Fibroblast of villous mesenchyme (primary cell): ENCODE measurements around the gene ERCC8. TPM values are rescaled to one million over a fixed set of nuclear protein-coding genes. Genes with fewer than 3 reads are reported as not detected.

ENCODE experiments used
- DNase-seq: peaks from one replicate; pipeline ENCODE4 v3.0.0-alpha.2; 2010; ENCODE audit warnings: low read depth
- H3K4me3 ChIP-seq: 2 replicates; pipeline ENCODE4 v1.5.1; 2011; ENCODE audit warnings: low read depth, mild to moderate bottlenecking, low read length
- total RNA-seq: library from RNA; depleted of rRNA; stranded (reverse); fragments of >200 nt; gene quantifications from 2 replicates; pipeline ENCODE4 v1.2.3, GENCODE V29; 2012
- TF ChIP-seq, protein P1 (sequence below): IDR thresholded peaks from 2 replicates; pipeline ENCODE4 v1.5.1; 2012; ENCODE audit warnings: low read depth, mild to moderate bottlenecking, low read length; ENCODE audit not compliant: insufficient read depth

The ERCC8 gene
- total RNA-seq, 1 donor = 19.9 TPM

DNA sequence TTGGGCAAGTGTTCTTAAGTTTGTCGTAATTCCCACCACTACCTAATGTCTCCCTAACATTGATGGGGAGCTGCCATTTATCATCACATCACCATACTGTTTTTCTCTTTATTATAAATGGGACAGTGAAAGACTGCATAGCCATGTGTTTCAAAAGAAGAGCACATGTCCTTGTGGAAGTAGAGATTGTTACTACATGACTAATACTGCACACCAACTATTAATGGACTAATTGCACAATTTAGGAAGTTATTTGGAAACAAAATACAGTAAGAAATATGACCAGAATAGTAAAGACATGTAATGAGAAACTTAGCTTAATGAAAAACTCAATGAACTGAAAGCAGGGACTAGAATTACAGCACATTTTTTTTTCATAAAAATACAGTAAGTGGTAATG is 88.8 kb downstream of the ERCC8 start:
- peak; percentile 73 for DNase-seq
- no peak overlapping the region for H3K4me3 ChIP-seq
- TF ChIP-seq, protein P1, sequence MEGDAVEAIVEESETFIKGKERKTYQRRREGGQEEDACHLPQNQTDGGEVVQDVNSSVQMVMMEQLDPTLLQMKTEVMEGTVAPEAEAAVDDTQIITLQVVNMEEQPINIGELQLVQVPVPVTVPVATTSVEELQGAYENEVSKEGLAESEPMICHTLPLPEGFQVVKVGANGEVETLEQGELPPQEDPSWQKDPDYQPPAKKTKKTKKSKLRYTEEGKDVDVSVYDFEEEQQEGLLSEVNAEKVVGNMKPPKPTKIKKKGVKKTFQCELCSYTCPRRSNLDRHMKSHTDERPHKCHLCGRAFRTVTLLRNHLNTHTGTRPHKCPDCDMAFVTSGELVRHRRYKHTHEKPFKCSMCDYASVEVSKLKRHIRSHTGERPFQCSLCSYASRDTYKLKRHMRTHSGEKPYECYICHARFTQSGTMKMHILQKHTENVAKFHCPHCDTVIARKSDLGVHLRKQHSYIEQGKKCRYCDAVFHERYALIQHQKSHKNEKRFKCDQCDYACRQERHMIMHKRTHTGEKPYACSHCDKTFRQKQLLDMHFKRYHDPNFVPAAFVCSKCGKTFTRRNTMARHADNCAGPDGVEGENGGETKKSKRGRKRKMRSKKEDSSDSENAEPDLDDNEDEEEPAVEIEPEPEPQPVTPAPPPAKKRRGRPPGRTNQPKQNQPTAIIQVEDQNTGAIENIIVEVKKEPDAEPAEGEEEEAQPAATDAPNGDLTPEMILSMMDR = no peak

DNA sequence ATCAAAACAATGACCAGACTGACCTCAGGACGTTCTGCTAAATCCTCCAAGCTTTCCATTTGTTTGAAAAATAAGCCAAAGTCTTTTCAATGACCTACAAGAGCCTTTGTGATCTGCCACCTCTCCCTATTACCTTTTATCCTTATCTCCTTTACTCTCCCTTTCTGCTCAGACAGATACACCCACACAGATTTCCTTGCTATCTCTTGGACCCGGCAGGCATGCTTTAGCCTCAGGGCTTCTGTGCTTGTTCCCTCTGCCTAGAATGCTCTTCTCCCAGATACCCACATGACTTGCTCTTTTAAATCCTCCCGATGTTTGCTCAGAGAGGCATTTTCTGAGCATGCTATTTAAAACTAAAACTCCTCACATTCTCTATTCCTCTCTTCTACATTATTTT is 91.9 kb downstream of the ERCC8 start:
- DNase-seq = no peak
- TF ChIP-seq, protein P1 = no peak

DNA sequence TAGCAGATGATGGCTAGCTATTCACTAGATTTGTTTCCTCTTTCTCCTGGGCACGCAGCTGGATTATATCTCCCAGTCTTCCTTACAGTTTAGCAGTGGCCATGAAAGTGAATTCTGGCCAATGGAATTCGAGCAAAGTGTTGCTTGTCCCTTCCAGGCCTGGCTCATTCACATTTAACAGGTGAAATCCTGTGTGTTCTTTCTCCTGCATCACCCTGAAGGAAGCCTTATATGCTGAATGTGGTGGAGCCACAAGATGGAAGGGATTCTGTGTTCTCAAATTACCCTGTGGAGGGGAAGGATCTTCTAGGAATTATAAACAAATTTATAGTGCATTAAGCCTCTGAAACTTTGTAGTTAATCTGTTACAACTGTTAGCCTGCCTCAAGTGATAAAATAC is 92.6 kb downstream of the ERCC8 start:
- H3K4me3 ChIP-seq = no peak overlapping the region
- peak; percentile 6 for DNase-seq
- TF ChIP-seq, protein P1 = no peak

More for the DNA sequence above, 91.9 kb downstream of the ERCC8 start:
- no peak overlapping the region for H3K4me3 ChIP-seq

DNA sequence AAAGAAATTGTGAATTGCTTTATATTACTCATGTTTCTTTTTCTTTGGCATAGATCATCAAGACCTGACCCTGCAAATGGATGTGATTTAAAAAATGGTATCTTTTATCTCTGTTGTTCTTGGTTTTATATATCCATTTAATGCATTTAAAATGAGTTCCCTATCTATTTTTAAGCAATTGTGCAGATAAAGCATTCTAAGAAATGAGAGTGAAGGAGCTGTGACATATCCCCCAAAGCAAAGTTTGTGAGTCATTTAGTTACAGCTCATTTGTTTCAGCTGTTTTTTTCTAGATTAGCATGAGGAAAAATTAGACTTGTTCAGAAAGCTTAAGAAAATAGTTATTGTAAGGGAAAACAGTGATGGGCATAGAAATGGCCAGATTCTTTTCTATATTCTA is 93.2 kb downstream of the ERCC8 start:
- no peak for DNase-seq
- TF ChIP-seq, protein P1 = no peak
- no peak overlapping the region for H3K4me3 ChIP-seq

DNA sequence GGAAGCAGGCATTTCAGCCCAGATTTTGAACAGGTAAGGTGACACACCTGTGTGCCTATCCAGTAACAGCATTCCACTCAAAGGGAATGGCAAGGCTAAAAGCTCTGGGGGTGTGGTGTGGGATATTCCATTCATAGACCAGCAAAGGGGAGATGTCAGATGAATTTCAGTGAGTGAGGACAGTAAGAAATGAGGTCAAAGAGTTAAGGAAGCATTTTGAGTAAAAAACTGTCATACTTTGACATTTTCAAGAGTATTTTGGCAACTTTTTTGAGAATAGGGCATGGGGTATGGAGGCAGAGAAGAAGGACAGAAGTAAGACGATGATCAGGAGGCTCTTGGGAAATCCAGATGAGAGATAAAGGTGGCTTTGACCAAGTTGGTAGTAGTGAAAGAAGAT is 98.6 kb downstream of the ERCC8 start:
- DNase-seq = no peak
- TF ChIP-seq, protein P1 = no peak
- no peak overlapping the region for H3K4me3 ChIP-seq

DNA sequence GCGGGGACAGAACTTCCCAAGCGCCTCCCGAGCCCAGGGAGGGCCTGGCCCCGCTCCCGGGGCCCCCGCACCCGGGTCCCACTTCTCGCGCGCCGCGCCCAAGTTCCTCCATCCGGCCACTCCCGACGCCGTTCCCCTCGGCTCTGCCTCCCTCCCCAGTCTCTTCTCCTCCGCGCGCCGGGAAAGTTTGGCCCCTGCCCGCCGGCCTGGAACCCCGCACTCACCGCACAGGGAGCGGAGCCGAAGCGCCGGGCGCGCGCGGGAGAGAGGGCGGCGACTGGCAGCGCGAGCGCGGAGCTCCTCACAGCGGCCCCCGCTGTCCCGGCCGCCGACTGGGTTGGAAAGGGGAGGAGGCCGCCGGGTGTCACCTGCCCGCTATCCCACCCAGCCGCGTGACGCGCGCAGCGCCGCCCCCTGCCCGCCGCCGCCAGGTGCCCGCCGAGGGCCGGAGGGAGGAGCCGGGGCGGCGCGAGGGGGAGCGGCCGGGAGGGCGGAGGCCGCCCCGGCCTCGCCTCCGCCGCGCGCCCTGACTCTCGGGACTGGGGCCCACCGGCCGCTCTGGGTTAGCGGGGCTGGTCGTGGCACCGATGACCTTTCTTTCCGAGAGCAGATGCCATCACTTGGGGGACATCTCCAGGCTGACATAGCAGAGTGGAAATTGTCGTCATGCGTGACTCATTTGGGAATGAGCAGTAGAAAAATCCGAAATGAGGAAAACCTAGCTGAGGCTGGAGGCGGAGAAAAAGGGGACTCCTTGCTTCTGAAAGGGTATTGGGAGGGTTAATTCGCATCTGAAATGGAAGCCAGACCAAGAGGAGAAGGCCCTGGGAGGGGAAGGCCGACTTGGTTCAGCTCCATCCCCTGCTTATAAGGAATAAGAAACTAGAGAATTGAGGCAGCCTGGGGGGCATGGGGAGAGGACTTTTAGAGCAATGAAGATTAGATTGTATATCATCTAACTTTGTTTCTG is 100.6 kb downstream of the ERCC8 start, which contains the start of gene ELOVL7:
TSS of gene ELOVL7 (minus strand) at position 334 of the 970 bp plus-strand sequence. CDS start 56,872 bp downstream, outside the sequence.
- peak; percentile 17 for DNase-seq
- H3K4me3 ChIP-seq = peak within 1 kb of the TSS; percentile 64
- TF ChIP-seq, protein P1 = peak; percentile 34
